HG03064 (cell line): Measurements from ENCODE around the gene ADCY5.
"Not testable (repeated sequence)": the region's sequence is repeated elsewhere in the genome, so short reads cannot be mapped to it uniquely, and the experiment has no call there.

Source experiments
- ATAC-seq: cut with Tn5 transposase; IDR thresholded peaks from one replicate; pipeline ENCODE4 v1.9.1; 2021; ENCODE audit warnings: low read depth; ENCODE audit not compliant: unreplicated experiment

ADCY5 gene

DNA sequence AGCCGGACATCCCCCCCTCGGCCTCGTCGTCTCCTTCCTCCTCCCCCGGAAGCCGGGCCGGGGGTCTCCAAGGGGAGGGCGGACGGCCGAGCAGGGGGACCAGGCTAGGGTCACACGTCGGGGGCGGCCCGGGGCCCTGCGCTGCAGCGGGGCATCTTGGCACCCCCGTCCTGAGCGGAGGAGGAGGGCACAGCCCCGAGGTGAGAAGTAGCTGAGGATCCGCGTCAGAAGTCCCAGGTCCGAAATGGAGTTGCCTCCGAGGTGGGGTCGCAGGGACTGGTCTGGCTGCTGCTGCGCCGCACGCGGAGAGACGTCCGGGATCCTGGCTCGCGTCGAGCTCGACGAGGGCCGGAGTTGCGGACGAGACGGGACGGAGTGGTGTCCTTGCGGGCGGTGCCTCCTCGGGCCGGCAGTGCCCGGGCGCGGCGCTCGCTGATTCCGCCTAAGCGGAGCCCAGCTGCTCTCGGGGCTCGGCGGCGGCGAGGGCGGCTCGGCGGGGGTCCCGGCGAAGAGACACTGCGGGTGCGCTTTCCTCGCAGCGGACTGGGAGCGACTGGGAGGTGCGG is at the start of gene ADCY5:
TSS of gene ADCY5 (minus strand) at position 555 of the 566 bp plus-strand sequence. CDS start at position 10, 545 bp downstream.
- no peak for ATAC-seq

- no peak for ATAC-seq
These were observed 45.0 kb upstream of the ADCY5 start for GRCh38 chr3:123493912-123494311.

- ATAC-seq: no peak
These were observed 43.2 kb upstream of the ADCY5 start for GRCh38 chr3:123491966-123492587.

DNA sequence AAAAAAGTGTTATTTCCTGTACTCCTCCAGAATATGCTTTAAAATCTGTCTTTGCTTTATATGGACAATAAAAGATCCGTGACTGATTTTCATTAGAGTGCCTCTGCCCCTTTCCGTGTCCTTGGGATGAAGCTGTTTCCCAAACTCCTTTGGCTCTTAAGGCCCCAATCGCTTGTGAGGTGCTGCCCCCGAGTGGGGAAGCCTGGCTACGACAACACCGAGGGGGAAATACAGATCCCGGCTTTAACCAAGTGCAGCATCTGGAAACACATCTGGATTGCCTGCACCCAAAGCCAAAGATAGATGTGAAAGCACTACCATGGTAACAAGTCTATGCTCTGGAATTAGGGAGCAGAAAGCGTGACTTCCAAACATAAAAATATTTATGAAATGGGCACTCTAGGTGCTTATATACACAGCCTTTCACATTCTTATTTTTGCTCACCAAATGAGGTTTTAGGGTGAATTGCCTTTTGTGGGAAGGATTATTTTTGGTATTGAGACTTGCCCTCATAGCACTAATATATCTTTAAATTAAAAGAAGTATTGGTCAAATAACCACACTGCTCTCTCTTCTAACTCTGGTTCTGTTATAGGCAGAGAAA is 40.6 kb upstream of the ADCY5 start:
- ATAC-seq: no peak

DNA sequence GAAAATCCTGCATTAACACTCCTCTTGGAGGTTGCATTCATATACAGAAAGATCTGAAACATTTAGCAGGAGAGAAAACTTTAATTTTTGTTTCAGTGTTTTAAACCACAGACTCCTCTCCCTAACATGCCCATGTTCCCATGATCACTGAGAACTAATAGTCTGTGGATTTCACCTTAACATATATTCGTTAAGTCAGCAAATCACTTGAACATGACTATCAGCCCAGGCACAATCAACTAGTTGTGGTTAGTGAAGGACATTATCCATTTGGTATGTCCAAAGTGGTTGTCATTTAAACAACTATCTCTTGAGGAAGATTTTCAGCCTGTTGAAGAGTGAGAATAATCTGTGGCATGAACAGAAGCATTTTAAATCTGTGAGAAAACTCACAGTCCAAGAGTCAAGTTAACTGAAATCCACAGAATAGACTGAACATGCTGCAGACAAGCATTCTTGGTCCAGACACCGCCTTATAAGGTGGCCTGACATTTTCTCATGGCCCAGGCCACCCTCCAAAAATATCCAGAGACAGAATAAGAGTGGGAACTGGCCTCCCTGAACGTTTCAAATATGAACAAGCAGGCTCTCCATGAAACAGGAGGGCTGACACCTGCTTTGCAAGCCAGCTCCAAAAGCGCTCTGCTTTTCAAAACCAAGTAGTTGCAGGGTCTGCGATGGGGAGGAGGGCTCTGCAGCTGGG is 39.9 kb upstream of the ADCY5 start:
- no peak for ATAC-seq

DNA sequence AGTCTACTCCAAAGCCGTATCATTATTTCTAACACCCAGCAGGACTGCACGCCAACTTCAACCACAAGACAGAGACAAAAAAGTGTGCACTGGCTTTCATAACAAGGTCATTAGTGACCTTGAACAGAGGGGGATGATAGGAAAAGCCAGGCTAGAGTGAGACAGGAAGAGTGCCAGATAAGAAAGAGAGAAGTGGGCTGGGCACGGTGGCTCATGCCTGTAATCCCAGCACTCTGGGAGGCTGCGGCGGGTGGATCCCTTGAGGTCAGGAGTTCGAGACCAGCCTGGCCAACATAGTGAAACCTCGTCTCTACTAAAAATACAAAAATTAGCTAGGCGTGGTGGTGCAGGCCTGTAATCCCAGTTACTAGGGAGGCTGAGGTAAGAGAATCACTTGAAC is 38.2 kb upstream of the ADCY5 start:
- ATAC-seq: not testable (repeated sequence)

DNA sequence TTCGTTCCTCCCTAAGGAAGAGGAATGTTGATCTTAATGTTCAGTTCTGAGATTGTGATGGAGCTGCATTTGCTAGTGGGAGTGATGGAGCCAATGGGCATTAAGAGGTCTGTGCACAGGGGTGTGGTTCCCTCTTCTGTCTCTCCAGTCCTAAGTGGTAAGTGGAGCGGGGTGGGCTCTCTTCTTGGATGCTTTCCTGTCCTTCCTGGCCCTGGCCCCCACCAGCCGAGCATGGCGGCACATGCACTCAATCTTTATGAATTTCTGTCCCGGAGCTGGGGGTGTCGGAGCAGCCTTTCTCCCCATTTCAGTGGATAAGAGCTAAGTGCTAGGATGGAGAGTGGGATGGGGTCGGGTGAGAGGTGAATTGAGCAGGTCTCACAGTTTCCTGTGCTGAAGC is 37.6 kb upstream of the ADCY5 start:
- ATAC-seq: no peak

DNA sequence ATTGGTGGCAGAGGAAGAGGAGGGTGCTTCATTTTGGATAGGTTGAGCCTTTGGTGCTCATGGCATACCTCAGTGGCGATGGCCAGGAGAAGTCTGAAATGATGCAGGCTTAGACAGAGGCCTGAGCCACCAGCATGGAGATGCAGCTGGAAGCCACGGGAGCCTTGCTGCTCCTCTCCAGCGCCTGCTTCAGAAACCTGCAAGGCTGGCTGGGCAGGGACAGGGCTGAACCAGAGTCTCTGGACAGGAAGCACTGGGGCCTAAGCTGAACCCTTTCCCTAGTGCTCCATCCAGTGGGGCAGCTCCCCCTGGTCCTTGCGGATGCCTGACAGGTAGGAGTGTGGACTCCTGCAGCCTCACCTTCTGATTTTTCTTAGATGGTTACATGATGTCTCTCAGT is 36.7 kb upstream of the ADCY5 start:
- ATAC-seq: no peak

GRCh38 chr3:123483146-123483545 is 34.3 kb upstream of the ADCY5 start:
- ATAC-seq: no peak

DNA sequence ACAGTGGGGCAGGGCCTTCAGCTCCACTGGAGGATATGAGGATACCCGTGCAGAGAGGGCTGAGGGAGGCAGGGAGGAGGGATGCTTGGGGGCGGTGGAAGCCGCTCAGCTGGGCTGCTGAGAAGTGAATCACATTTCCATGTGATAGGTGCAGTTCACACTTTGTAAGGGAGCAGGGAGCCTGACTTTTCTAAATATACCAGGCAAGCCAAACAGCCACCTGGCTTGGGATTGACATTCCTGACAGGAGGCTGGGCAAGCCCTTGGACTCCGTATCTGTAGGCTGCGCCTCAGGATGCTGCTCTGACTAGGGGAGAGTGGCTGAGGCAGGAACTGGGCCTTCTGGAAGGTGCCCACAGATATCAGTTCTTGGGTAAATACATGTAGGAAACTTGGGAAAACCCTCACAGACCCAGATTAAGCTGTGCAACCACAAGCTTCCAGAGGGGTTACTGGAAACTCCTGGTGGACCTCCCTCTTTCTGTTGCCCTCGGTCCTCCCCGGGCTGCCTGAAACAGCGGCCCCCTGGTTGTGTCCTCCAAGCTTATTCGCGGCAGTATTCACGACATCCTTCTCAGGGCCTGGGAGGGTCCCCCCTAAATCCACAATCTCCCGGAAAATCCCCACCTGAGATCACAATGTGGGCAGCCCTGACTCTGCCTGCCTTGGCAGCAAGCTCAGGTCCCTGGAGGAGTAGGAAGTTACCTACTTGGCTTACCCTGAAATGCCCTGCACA is 33.0 kb upstream of the ADCY5 start:
- ATAC-seq: no peak

- ATAC-seq: no peak
These were observed 32.2 kb upstream of the ADCY5 start for GRCh38 chr3:123481071-123481470.

DNA sequence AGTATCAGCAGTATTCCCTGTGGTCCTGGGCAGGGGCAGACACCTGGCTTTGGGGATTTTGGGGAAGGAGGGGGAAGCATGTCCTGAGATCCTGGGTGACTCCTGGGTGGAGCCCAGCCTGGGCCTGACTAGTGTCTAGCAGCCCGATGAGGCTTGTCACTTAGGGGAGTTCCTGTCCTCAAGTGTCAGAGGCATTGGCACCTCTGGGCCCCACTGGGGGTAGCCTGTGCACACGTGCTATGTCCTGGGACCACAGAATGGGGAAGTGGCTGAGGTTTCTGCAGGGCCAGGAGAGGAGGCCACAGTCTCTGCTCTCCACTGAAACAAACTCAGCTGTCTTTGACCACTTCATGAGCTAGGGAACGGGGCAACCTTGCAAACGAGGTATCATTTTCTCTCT is 31.5 kb upstream of the ADCY5 start:
- no peak for ATAC-seq

GRCh38 chr3:123479891-123480290 is 31.0 kb upstream of the ADCY5 start:
- ATAC-seq: no peak

DNA sequence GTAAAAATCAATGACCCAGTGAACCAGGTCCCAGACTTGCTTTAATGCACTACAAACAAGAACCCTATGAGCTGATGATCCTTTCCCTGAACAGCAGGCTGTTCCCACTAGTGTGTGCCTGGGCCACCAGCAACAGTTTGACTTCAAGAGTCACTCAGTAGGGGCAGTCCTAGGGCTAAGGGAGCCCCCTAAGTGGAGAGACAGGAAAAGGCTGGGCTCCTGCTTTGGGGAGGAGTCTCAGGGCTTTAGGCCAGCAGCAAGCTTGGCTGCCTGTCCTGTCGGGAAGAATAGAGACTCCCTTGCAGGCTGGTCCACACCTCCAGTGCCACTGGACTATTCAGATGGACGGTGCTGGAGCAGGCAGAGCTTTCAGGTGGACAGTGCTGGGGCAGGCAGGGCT is 29.4 kb upstream of the ADCY5 start:
- no peak for ATAC-seq

DNA sequence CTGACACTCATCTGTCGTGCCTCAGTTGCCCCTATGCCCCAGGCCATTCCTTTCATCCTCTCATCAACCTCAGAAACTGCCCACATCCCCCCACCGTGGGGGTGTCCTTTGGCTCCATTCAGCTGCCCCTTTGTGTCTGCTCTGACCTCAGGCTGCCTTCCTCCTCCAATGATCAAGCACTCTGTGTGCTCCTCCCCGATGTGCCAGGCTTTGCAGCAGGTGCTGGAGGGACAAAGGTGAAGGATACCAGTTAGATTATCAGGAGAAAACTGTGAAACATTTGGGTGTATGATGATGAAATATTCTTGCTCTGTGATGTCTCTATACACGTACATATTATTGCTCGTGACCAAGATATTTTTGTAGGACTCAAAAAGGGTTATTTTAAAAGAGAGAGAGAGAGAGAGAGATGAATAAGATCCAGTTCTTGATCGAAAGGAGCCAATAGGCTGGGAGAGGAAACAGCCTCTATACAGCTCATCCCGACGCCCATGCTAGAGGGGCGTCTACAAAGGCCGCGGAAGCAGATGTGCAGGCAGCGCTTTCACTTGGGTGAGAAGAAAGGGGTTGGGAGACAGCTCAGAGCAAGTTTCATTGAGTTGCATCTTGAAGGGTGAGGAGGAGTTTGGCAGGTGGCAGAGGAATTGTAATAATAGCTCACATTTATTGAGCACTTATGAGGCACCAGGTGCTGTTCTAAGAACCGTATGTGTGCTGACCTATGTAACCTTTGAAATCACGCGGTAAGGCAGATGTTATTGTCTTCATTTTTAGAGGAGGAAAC is 28.3 kb upstream of the ADCY5 start:
- no peak for ATAC-seq

DNA sequence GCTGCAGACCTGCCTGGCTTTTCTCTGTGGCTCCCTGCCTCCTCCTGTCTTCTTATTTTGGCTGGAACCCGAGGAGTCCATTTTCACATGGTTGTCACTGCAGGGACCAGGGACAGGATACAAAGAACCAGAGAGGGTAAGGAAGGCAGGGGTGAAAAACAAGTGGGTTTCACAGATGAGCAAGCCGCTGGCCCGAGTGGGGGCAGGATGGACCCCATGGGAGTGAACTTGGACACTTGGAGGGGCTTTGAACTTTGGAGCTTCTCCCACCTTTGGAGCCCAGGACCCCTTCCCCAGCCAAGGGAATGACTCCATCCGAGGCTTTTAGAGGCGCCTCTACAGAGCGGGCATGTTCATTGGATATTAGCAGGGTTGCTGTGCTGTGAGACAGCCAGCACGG is 26.9 kb upstream of the ADCY5 start:
- no peak for ATAC-seq

DNA sequence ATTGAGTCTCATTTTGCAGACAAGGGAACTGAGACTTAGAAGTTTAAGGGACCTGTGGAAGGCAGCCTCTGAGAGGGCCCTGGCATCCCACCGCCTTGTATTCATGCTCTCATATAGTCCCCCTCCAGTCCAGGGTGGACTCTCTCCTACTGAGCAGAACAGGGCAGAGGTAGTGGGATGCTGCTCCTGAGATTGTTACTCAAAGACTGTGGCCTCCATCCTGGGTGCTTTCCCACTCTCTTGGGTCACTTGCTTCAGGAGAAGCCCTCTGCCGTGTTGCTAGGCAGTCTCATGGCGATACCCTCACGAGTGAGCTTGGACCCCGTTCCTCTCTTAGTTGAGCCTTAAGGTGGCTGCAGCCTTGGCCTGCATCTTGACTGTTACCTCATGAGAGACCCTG is 22.2 kb upstream of the ADCY5 start:
- ATAC-seq: no peak

GRCh38 chr3:123469323-123469995 is 20.6 kb upstream of the ADCY5 start:
- ATAC-seq: no peak

DNA sequence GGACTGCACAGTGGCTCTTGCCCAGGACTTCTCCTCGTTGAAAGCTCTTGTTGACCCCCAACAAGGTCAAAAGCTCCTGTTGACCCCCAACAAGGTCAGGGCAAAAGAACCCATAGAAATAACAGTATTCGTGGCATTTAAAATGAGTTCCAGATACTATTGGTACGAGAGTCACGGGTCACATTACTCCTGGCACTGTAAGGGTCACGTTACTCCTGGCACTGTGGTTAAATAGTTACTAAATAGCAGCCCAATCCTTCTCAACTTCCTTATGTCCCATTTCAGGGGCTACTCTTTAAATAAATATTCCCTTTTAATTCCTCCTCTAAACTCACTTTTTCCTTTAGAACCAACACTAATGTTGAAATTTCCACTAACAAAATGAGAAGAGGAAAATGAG is 18.2 kb upstream of the ADCY5 start:
- no peak for ATAC-seq

- ATAC-seq: no peak
These were observed 15.3 kb upstream of the ADCY5 start for GRCh38 chr3:123464211-123464610.
